IMR-90 (cell line): Measurements from ENCODE around the gene ARPC1A. TPM values are rescaled to one million over a fixed set of nuclear protein-coding genes. Genes with fewer than 3 reads are reported as not detected.

Experiments used
- ATAC-seq: fragments of 200-7000 bp; cut with Tn5 transposase; 2 replicates; pipeline ENCODE4 v1.9.1; 2020; ENCODE audit warnings: low read depth, mild to moderate bottlenecking, moderate library complexity
- BruUV-seq: library from RNA; stranded (reverse); fragments of 400-500 nt; replicated peaks from 2 replicates; lab custom pipeline; 2021; lab: Mats Ljungman, UMichigan
- CTCF ChIA-PET: fragments of 300-600 bp; formaldehyde crosslinking; extraction: SDS; loops from one replicate; lab custom pipeline; 2021; ENCODE audit warnings: antibody characterized with exemption; lab: Yijun Ruan, JAX
- POLR2A ChIA-PET: fragments of 300-600 bp; sonication (Branson Sonifier 250); formaldehyde crosslinking; loops from one replicate; lab custom pipeline; 2022; ENCODE audit warnings: antibody characterized with exemption; ENCODE audit not compliant: unreplicated experiment; lab: Charles Lee
- DNase-seq: peaks from one replicate; pipeline ENCODE4 v3.0.0; 2013
- H2AFZ ChIP-seq: replicated peaks from 2 replicates; pipeline ENCODE3; 2013; ENCODE audit warnings: low read length, mild to moderate bottlenecking; ENCODE audit not compliant: poor library complexity
- H2AK5ac ChIP-seq: 2 replicates; pipeline ENCODE4 v1.6.1; 2013; ENCODE audit warnings: low read depth, low read length, inconsistent platforms
- H2AK9ac ChIP-seq: replicated peaks from 2 replicates; pipeline ENCODE3; 2013; ENCODE audit warnings: mild to moderate bottlenecking, low read depth, low read length, moderate library complexity; ENCODE audit not compliant: poor library complexity
- H2BK120ac ChIP-seq: 2 replicates; pipeline ENCODE4 v1.6.1; 2013; ENCODE audit warnings: low read depth, low read length, inconsistent platforms
- H2BK15ac ChIP-seq: 3 replicates; pipeline ENCODE4 v1.6.1; 2013; ENCODE audit warnings: low read depth, low read length, inconsistent platforms
- H2BK20ac ChIP-seq: 2 replicates; pipeline ENCODE4 v1.6.1; 2013; ENCODE audit warnings: low read depth, mild to moderate bottlenecking, inconsistent platforms, low read length, moderate library complexity
- H2BK5ac ChIP-seq: 2 replicates; pipeline ENCODE4 v1.6.1; 2013; ENCODE audit warnings: mild to moderate bottlenecking, low read depth, low read length, inconsistent platforms; ENCODE audit not compliant: poor library complexity, severe bottlenecking
- H3K14ac ChIP-seq: replicated peaks from 2 replicates; pipeline ENCODE4 v1.6.1; 2013; ENCODE audit warnings: low read depth, low read length, inconsistent platforms
- H3K18ac ChIP-seq: 2 replicates; pipeline ENCODE4 v1.6.1; 2013; ENCODE audit warnings: low read depth, low read length, control low read depth
- H3K23ac ChIP-seq: 2 replicates; pipeline ENCODE4 v1.6.1; 2013; ENCODE audit warnings: low read depth, low read length, inconsistent platforms
- H3K27ac ChIP-seq: 2 replicates; pipeline ENCODE4 v1.5.1; 2013; ENCODE audit warnings: mild to moderate bottlenecking, control low read depth, low read length; ENCODE audit not compliant: insufficient read depth
- H3K27me3 ChIP-seq: 2 replicates; pipeline ENCODE4 v1.6.1; 2013; ENCODE audit warnings: low read length; ENCODE audit not compliant: control insufficient read depth, insufficient read depth
- H3K36me3 ChIP-seq: 2 replicates; pipeline ENCODE4 v1.6.1; 2013; ENCODE audit warnings: low read length, mixed read lengths; ENCODE audit not compliant: control insufficient read depth, insufficient read depth
- H3K4ac ChIP-seq: 2 replicates; pipeline ENCODE4 v1.6.1; 2013; ENCODE audit warnings: low read depth, low read length, inconsistent platforms
- H3K4me1 ChIP-seq: 2 replicates; pipeline ENCODE4 v1.6.1; 2013; ENCODE audit warnings: low read length, mixed read lengths; ENCODE audit not compliant: control insufficient read depth, insufficient read depth
- H3K4me2 ChIP-seq: 2 replicates; pipeline ENCODE4 v1.6.1; 2013; ENCODE audit warnings: low read depth, mild to moderate bottlenecking, control low read depth, low read length, moderate library complexity
- H3K4me3 ChIP-seq: 2 replicates; pipeline ENCODE4 v1.5.1; 2013; ENCODE audit warnings: low read depth, mild to moderate bottlenecking, control low read depth, low read length, moderate library complexity; ENCODE audit not compliant: insufficient read depth
- H3K56ac ChIP-seq: 2 replicates; pipeline ENCODE4 v1.6.1; 2013; ENCODE audit warnings: low read length, inconsistent platforms; ENCODE audit not compliant: insufficient read depth; ENCODE audit errors: extremely low read depth
- H3K79me1 ChIP-seq, 2 experiments: 2 replicates each; pipeline ENCODE4 v1.6.1; 2013; ENCODE audit warnings: low read length in 2 of 2, inconsistent platforms in 1 of 2, low read depth in 1 of 2
- H3K9ac ChIP-seq: 2 replicates; pipeline ENCODE4 v1.6.1; 2013; ENCODE audit warnings: low read depth, low read length, control low read depth
- H3K9me1 ChIP-seq: 2 replicates; pipeline ENCODE4 v1.6.1; 2013; ENCODE audit warnings: low read length, inconsistent platforms; ENCODE audit not compliant: insufficient read depth
- H3K9me3 ChIP-seq: 2 replicates; pipeline ENCODE4 v1.6.1; 2013; ENCODE audit warnings: low read length; ENCODE audit not compliant: control insufficient read depth, insufficient read depth
- H4K20me1 ChIP-seq: 2 replicates; pipeline ENCODE4 v1.6.1; 2013; ENCODE audit warnings: low read length, inconsistent platforms; ENCODE audit not compliant: insufficient read depth
- H4K5ac ChIP-seq: 2 replicates; pipeline ENCODE4 v1.6.1; 2013; ENCODE audit warnings: mild to moderate bottlenecking, low read depth, low read length, control low read depth
- H4K8ac ChIP-seq, 2 experiments: 2 replicates each; pipeline ENCODE4 v1.6.1; 2013; ENCODE audit warnings: low read depth in 2 of 2, low read length in 2 of 2, control low read depth in 1 of 2, inconsistent platforms in 1 of 2
- H4K91ac ChIP-seq: 2 replicates; pipeline ENCODE4 v1.6.1; 2013; ENCODE audit warnings: low read depth, low read length, inconsistent platforms; ENCODE audit not compliant: insufficient read depth
- MAFK ChIP-seq: IDR thresholded peaks from 2 replicates; pipeline ENCODE4 v1.6.1; 2012; ENCODE audit warnings: low read depth, low read length, improper control_type of control experiment
- MAZ ChIP-seq: IDR thresholded peaks from 2 replicates; pipeline ENCODE4 v1.6.1; 2012; ENCODE audit warnings: low read depth, mild to moderate bottlenecking, low read length, improper control_type of control experiment, moderate library complexity, borderline replicate concordance
- POLR2A ChIP-seq: IDR thresholded peaks from 2 replicates; pipeline ENCODE4 v1.6.1; 2012; ENCODE audit warnings: mild to moderate bottlenecking, low read depth, low read length
- WGBS, 2 experiments: methylation state at CpG; one replicate each; pipeline versions ENCODE4 v1.1.5 to v1.1.7; 2013; ENCODE audit warnings: missing lambda C conversion rate in 2 of 2; ENCODE audit not compliant: insufficient read length in 1 of 2; ENCODE audit errors: extremely low coverage in 2 of 2; 5-methylcytosine and 5-hydroxymethylcytosine counted together
- dilution Hi-C: fragments of 300-500 bp; cut with HindIII; formaldehyde crosslinking; loops from one replicate; pipeline ENCODE4 v1.14.3; 2018; ENCODE audit warnings: low sequenced_read_pairs; ENCODE audit not compliant: unreplicated experiment
- in situ Hi-C: fragments of 300-500 bp; cut with MboI; formaldehyde crosslinking; loops from 3 replicates; pipeline ENCODE4 v1.14.3; 2019; ENCODE audit warnings: low sequenced_read_pairs, inconsistent platforms, mixed read lengths
- intact Hi-C: fragments of 100-400 bp; cut with micrococcal nuclease; formaldehyde crosslinking; loops from 2 replicates; pipeline ENCODE4 v1.10.0; 2022
- polyA plus RNA-seq, 3 experiments: library from polyadenylated mRNA; depleted of rRNA; stranded (reverse); fragments of >200 nt; gene quantifications; 2 replicates each; pipeline ENCODE4 v1.2.3, GENCODE V29; 2012; ENCODE audit warnings: low replicate concordance in 1 of 3
- total RNA-seq: library from RNA; depleted of rRNA; stranded (reverse); fragments of >200 nt; gene quantifications from 2 replicates; pipeline ENCODE4 v1.2.3, GENCODE V29; 2012
- TF ChIP-seq, protein P1 (sequence below): conservative IDR thresholded peaks from 2 replicates; pipeline ENCODE4 v1.5.1; 2012; ENCODE audit warnings: mild to moderate bottlenecking, low read depth, low read length, improper control_type of control experiment
- TF ChIP-seq, protein P2 (sequence below): fragments of 150-350 bp; IDR thresholded peaks from 2 replicates; pipeline ENCODE4 v1.6.1; 2017; ENCODE audit warnings: mild to moderate bottlenecking, antibody characterized with exemption, low read length, low read depth
- TF ChIP-seq, protein P3 (sequence below): fragments of 150-350 bp; IDR thresholded peaks from 2 replicates; pipeline ENCODE4 v1.6.1; 2016; ENCODE audit warnings: low read depth, mild to moderate bottlenecking, low read length, moderate library complexity, borderline replicate concordance

Gene ARPC1A
- total and polyA plus RNA-seq, 2 of the 4 experiments (the other 2 are of a cell fraction): 253 to 327 TPM

DNA sequence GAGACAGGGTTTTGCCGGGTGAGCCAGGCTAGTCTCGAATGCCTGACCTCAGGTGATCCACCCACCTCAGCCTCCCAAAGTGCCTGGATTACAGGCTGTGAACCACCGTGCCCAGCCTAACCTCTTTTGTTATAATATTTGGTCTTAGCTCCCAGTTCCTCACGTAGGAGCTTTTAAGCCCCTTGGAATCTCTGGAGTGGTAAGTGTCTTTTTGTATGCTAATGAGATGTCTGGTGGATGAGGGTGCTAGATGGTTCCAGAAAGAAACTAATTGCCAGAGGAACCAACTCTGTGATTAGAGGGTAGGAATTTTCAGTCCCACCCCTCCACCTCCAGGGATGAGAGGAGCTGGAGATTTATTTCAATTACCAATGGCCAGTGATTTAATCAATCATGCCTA, 5.3 kb upstream of the ARPC1A start:
- H2BK15ac ChIP-seq: no peak overlapping the region
- no peak overlapping the region for H3K4me3 ChIP-seq
- H3K56ac ChIP-seq: no peak overlapping the region
- no peak overlapping the region for H2AK9ac ChIP-seq
- H3K18ac ChIP-seq: no peak overlapping the region
- no peaks in the 10 kb centered on the region for H3K36me3 ChIP-seq
- no peak overlapping the region for H4K91ac ChIP-seq
- H3K4me1 ChIP-seq: no peaks in the 10 kb centered on the region
- ChIA-PET CTCF (interaction anchor here (1.1 kb wide), 1 partner anchor 8 kb away, joined by 3 read pairs; no protein-coding TSS in a partner anchor), POLR2A (no interaction called here)
- no peak overlapping the region for H2BK120ac ChIP-seq
- H3K27me3 ChIP-seq: no peaks in the 10 kb centered on the region
- H4K8ac ChIP-seq: no peak overlapping the region
- BruUV-seq: no TSS peak
- H3K14ac ChIP-seq: no peak overlapping the region
- no CpG with 5 or more reads among the region's 4 CpGs for WGBS, 2 experiments
- in situ Hi-C loops: no loop called here
- no peak overlapping the region for H4K5ac ChIP-seq
- no peak overlapping the region for H3K4me2 ChIP-seq
- H4K20me1 ChIP-seq: no peaks in the 10 kb centered on the region
- TF ChIP-seq, protein P1, sequence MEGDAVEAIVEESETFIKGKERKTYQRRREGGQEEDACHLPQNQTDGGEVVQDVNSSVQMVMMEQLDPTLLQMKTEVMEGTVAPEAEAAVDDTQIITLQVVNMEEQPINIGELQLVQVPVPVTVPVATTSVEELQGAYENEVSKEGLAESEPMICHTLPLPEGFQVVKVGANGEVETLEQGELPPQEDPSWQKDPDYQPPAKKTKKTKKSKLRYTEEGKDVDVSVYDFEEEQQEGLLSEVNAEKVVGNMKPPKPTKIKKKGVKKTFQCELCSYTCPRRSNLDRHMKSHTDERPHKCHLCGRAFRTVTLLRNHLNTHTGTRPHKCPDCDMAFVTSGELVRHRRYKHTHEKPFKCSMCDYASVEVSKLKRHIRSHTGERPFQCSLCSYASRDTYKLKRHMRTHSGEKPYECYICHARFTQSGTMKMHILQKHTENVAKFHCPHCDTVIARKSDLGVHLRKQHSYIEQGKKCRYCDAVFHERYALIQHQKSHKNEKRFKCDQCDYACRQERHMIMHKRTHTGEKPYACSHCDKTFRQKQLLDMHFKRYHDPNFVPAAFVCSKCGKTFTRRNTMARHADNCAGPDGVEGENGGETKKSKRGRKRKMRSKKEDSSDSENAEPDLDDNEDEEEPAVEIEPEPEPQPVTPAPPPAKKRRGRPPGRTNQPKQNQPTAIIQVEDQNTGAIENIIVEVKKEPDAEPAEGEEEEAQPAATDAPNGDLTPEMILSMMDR: no peak
- no peak for TF ChIP-seq POLR2A
- no peak for TF ChIP-seq MAFK
- TF ChIP-seq, protein P2, sequence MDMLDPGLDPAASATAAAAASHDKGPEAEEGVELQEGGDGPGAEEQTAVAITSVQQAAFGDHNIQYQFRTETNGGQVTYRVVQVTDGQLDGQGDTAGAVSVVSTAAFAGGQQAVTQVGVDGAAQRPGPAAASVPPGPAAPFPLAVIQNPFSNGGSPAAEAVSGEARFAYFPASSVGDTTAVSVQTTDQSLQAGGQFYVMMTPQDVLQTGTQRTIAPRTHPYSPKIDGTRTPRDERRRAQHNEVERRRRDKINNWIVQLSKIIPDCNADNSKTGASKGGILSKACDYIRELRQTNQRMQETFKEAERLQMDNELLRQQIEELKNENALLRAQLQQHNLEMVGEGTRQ: no peak
- no peak for TF ChIP-seq MAZ
- TF ChIP-seq, protein P3, sequence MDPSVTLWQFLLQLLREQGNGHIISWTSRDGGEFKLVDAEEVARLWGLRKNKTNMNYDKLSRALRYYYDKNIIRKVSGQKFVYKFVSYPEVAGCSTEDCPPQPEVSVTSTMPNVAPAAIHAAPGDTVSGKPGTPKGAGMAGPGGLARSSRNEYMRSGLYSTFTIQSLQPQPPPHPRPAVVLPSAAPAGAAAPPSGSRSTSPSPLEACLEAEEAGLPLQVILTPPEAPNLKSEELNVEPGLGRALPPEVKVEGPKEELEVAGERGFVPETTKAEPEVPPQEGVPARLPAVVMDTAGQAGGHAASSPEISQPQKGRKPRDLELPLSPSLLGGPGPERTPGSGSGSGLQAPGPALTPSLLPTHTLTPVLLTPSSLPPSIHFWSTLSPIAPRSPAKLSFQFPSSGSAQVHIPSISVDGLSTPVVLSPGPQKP: no peak
- no peak overlapping the region for H2AFZ ChIP-seq
- intact Hi-C loops: no loop called here
- ATAC-seq (no peak), DNase-seq (no peak)
- no peak overlapping the region for H2BK5ac ChIP-seq
- no peak overlapping the region for H3K9ac ChIP-seq
- no peak overlapping the region for H3K23ac ChIP-seq
- peaks cover 7% of the 10 kb centered on the region in 2 experiments; a peak in 3 of 4 replicates for H3K79me1 ChIP-seq
- dilution Hi-C loops: no loop called here
- H3K9me3 ChIP-seq: no peaks in the 10 kb centered on the region
- H3K9me1 ChIP-seq: no peaks in the 10 kb centered on the region
- H3K27ac ChIP-seq: no peak overlapping the region
- H2BK20ac ChIP-seq: no peak overlapping the region
- H2AK5ac ChIP-seq: no peak overlapping the region
- no peak overlapping the region for H3K4ac ChIP-seq
